ENCODE results near the gene BTBD1.
A peak's percentile ranks its signal among the peaks of the same experiment; 100 is the strongest.

Gene BTBD1

DNA sequence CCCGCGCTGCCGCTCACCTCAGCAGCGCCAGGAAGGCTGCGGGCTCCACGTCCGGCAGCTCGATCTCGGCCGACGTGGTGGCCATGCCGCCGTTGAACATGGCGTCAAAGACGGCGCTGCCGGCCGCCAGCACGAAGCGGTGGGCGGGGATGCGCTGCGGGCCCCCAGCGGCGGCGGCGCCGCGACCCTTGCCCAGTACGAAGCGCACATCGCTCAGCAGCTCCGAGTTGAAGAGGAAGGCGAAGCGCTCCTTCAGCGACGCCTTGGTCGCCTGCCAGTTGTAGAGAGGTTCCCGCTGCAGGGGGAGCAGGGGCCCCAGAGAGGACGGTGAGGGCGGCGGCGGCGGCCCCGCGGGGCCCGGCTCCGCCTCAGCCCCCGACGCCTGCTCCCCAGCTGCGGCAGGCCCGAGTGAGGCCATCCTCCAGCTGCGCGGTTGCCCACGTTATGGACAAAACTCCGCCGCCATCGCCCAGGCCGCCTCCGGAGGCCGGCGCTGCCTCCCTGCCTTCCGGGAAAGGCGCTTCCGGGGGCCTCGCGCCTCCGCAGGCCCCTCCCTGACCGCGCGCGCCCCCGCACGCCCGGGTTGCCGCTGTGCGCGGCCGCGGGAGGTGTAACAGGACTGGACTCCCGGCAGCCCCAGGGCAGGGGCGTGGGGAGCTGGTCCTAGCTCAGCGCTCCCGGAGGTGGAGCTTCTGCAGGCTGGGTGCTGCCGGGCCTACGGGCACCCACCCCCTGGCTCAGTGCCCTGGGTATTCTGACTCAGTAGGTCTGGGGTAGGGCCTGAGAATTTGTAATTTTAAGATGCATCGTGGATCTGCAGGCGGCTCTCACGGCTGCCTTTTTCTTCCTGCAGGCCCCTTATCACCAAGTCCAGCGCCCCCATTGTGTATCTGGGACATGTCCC is at the start of gene BTBD1:
BTBD1 (minus strand) TSS at position 519 of the 904 bp plus-strand sequence; CDS start at position 418, 101 bp downstream.
- peak; percentile 77 for DNase-seq (ENCODE audit: low read depth)

DNA sequence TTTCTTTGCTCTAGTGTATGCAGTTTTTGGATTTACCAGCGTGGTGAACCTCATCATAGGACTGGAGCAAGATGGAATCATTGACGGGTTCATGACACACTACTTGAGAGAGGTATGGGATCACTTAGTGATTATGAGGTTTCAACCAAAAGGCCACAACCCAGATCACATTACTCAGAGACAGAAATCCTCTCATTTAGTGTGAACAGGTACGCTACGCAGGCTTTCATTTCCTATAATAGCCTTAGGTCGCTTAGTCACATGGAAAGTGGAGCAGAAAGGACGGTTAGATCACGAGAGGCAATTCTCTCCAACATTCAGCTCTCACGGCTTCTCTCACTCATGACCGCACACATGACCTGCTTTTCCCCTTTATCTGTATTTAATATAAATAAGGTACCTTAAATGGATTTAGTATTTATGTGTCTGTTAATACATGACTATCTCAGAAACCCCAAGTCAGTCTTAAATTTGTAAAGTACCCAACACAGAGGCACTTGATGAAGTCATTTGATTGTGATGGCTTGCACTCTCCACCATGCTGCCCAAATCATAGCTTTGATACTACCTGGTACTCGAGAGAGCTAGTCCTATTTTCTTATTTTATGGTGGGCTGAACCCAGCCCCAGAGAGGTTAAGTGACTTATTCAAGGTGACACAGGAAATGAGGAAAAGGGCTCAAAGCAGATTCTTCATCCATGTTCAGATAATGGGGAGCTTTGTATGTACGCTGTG is 48.9 kb upstream of the BTBD1 start:
- DNase-seq (ENCODE audit: low read depth), result no peak

DNA sequence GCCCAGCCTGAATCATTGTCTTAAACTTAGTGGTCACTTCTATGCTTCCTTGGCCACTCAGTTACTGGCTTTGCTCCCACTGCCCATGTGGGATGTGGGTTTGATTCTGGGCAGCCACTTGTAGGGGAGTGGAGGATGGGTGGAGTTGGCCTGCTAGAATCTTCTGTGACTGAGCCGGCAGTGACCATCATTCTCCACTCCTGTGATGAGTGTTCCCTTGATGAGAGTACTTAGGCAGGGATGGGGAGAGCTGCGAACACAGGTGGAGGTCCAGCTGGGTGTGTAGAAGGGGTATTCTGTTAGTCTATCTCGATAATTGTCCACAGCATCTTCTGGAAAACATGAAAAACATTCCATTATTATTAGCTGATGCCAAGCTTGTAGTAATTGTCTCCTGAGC is 48.4 kb upstream of the BTBD1 start:
- no peak for DNase-seq (ENCODE audit: low read depth)

- no peak for DNase-seq (ENCODE audit: low read depth)
These were observed 47.8 kb upstream of the BTBD1 start for GRCh38 chr15:83114856-83115255.

DNA sequence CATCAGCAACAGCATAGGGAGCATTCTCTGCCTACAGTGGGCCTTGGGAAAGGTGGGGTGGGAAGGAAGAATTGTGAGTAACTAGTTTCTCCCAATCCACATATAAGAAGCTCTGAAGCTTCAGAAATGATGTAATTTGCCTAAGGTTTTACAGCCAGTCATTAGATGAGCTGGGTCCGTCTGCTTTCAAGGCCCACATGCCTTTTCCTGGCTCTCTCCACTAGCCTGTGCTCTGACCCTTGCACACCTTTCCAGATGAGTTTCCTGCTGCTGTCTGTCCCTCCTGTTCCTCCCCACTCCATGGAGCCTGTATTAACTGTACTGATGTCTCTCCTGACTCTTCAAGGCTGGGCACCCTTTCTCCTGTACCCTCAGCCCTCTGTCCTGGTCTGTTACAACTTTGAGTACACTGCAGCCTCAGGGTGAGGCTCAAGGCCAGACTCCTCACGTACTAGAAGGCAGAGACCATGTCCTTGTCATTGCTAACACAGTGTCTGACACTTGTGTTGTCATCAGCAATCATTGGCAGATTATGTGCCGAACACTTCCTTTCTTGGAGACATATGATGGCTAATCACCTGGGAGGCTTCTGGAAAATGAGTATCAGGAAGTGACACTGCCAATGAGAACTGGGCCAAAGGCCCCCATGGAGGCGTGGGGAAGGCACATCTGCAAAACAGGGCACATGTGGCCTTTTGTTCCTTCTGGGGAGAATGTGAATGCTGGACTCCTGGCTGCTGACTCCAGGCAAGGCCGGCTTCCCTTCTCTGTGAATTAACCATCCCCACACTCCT is 47.0 kb upstream of the BTBD1 start:
- no peak for DNase-seq (ENCODE audit: low read depth)

- DNase-seq (ENCODE audit: low read depth), result no peak
These were observed 45.9 kb upstream of the BTBD1 start for GRCh38 chr15:83112956-83113299.

- no peak for DNase-seq (ENCODE audit: low read depth)
These were observed 45.3 kb upstream of the BTBD1 start for GRCh38 chr15:83112233-83112955.

DNA sequence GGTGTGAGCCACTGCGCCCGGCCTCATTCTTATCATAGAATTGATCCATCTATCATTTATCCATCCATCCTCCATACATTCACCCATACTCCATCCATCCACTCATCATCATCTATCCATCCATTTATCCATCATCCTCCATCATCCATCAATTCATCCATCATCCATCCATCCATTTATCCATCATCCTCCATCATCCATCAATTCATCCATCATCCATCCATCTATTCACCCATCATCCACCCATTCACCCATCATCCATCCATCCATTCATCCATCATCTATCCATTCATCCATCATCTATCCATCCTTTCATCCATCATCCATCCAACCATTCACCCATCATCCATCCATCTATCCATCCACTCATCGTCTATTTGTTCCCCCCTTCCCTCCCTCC is 44.1 kb upstream of the BTBD1 start:
- no peak for DNase-seq (ENCODE audit: low read depth)

DNA sequence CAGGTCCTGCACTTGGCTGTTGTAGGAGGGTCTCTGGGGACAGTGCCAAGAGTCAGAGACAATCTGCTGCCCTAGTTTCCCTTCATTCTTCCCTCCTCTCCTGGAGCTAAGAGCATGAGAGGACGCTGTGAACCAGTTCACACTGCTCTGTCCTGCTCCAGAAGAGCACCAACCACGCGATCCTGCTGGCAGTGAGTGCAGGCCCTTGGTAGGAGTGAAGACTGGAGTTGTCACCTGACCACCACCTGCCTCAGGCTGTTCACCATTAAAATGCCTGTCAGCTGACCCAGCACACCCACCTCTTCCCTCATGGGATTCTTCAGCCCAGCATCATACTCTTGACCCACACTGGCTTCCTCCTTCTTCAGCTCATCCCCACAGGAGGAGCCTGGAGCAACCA is 43.3 kb upstream of the BTBD1 start:
- no peak for DNase-seq (ENCODE audit: low read depth)

DNA sequence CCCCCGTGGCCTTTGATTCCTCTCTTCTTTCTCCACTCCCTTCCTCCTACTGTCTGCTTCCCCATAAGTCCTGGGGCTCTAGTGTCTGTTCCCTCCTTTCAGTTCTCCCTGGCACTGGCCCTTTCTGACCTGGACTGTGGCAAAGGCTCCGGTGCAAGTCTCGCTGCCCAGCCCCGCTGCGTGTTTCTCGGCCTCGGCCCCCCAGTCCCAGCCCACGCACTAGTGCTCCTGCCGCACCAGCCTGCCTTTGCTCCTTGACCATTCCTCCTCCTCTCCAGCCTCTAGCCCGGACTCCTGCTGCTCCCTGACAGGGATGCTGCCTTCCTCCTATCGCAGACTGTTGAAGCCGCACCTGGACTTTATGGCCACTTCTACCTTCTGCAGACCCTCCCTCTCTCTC is 42.5 kb upstream of the BTBD1 start:
- DNase-seq (ENCODE audit: low read depth), result no peak

DNA sequence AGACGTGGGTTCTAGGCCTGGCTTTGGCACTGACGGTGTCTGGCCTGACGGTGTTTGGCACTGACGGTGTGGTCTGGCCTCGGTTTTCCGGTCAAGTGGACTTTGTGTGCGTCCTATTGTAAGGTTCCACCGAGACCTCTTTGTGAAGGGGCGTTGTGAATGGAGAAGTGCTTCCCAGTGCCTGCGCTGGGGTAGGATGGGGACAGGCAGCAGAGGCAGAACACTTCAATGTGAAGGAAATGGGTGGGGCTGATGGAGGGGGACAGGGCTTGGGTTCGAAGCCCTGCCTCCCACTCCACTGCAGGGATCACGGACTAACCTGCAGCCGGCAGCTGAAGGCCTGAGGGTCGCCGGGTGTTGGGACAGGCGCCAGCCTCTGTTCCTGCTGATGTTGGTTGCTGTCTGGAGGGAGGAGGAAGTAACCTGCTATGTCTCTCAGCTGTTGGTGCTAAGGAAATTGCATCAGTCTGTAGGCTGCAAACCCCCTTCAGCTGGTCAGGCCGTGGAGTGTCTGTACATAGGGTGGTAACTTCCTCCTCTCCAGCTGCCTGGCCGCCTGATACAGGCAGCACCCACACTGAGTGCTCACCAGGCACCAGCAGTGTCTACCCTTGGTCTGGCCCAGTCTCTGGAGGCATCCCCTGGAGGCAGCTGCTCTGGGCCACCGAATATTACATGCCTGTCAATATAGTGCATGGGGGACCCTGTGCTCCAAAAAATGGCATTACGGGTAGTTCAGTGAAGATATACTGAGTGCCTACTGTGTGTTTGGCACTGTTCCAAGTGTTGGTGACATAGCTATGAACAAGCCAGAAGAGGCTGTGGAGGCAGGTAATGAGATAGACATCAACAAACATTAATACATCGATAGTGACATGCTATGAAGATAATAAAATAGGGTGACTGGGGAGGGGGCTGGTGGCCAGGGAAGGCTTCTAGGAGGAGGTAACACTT is 41.5 kb upstream of the BTBD1 start:
- no peak for DNase-seq (ENCODE audit: low read depth)

DNA sequence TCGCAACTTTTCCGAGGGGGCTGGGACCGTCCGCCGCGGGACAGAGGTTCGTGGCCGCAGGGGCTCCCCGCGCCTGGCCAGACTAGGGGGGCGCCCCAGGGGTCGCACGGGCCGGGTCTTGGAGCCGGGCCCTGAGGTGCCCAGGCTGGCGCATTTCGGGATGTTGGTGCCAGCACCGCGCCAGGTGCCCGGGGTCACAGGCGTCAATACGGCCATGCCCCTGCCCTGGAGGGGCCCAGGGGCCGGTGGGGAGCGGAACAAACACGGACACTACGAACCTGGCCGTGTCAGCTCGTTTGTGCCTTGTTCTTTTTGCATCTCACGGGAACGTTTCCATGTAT is 40.8 kb upstream of the BTBD1 start:
- no peak for DNase-seq (ENCODE audit: low read depth)

DNA sequence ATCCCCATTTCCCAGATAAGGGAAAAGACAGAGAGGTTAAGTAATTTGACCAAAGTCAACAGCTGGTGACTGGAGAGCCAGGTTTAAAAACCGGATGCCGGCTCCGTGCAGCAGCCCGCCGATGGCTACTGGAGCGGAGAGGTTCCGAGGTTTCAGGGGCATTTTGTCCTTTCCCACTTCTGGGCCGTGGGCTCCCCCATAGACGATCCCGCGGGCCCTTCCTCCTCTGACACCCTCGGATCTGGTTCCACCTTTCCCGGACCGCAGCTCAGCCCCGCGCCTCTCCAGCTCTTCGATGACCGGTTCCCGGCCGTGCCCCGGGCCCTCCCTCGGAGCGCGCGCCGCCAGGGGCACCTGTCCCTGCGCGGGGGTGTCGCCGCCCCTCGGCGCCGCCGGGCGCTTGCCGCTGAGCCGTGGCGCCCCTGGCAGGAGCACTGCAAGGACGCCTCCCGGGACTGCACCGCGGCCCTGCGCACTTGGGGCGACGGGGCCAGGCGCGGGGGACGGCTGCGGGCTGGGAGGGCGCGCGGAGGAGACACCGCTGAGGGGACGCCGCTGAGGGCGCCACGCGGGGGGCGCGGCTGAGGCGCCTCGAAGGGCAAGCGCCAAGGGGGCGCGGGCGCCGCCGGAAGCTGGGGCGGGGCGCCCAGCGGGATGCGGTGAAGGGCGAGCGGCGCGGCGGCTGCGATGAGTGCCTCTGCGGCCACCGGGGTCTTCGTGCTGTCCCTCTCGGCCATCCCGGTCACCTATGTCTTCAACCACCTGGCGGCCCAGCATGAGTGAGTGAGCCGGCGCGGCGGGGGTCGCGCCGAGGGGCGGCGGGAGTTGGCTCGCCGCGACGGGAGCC is 40.2 kb upstream of the BTBD1 start, which contains the start of gene TM6SF1:
TM6SF1 (plus strand) TSS at position 652 of the 847 bp plus-strand sequence; CDS start at position 688, 36 bp downstream.
- no peak for DNase-seq (ENCODE audit: low read depth)

DNA sequence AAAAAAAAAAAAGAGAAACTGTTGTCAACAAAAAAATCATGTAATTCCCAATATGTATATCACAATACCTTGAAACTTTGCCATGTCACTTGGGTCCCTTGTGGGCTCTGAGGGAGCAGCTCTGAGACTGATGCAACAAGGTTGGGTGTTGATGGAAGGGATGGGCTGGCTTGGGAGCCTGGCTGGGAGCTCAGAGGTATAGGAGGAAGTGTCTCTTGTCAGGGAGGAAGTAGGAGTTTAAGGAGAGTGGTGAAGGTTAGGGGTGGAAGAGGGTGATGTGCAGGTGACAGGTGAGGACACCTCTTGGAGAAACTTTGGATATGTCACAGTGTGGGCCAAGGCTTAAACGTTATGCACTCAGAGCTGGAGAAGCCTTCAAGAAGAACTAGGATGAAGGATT is 38.4 kb upstream of the BTBD1 start:
- DNase-seq (ENCODE audit: low read depth), result no peak

- DNase-seq (ENCODE audit: low read depth), result no peak
These were observed 37.1 kb upstream of the BTBD1 start for GRCh38 chr15:83104141-83104540.

DNA sequence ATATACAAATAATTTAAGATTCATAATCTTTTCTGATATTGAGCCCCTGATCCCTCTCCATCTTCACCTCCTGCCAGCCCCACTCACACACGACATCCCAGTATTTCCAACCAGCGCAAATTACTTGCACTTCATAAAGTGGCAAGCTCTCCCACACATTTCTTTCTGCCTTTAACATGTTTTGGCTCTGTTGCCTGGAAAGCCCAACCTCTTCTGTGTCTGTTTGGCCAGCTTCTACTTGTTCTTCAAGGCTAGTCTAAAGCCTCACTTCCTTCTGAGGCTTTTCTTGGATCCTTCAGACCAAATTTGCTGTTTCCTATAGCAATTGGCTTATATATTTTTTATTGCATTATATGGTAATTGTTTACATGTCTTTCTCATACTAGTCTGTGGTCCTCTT is 35.3 kb upstream of the BTBD1 start:
- no peak for DNase-seq (ENCODE audit: low read depth)

DNA sequence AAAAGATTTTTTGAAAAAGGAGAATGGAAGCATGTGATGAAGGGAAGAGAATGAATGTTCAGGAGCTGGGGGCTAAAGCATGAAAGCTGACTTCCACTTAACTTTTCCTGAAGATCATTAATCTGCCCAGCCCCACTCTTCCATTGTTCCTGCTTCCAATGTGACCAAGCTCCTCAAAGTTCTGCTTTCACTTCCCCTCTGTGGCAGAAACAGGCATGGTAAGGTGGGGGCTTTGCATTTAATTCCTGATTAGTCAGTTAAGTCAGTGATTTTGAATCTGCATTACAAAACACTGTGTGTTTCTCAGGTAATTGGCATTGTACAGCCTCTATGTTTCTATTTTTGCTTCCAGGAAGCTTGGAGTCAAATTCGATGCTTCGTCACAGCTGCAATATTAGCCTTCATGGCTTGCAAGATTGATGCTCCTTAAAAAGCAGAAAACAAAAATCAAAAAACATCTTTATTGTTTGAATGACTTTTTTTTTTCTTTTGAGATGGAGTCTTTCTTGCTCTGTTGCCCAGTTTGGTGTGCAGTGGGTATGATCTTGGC is 33.1 kb upstream of the BTBD1 start:
- no peak for DNase-seq (ENCODE audit: low read depth)

DNA sequence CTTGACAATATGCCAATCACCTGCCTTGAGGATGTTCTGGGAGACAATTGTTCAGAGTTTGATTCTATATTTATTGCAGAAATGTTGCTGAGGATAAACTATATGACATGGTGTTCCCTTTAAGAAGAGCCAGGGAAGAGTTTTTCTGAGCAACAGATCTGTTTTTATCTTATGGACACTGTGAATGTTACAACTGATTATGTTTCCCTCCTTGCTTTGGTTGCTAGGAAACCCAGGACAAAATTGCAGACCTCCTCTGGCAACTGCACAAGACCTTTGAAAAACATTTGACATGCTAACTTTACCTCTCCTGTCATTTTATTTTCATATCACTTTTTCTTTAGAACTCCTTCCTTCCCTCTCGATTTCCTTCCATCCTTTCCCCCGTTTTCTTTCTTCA is 32.2 kb upstream of the BTBD1 start:
- no peak for DNase-seq (ENCODE audit: low read depth)

- DNase-seq (ENCODE audit: low read depth), result no peak
These were observed 31.0 kb upstream of the BTBD1 start for GRCh38 chr15:83098079-83098478.

DNA sequence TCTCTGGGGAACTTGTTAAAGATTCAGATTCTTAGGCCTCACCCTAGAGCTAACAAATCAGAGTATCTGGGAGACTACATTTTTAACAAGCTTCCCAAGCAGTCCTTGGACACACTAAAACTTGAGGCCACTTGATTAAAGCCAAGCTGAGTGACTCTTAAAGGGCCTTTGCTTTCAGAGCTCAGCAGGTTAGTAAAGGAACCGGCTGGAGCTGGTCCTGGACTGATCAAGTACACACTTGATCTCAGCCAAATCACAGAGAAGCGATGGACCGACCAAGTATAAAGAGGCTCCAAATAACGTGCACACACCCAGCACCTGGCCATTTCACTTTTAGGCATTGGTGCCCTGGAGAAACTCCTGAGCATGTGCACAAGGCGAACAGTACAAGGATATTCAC is 27.5 kb upstream of the BTBD1 start:
- no peak for DNase-seq (ENCODE audit: low read depth)

Measured in activated T-helper 9 cell treated with anti-CD3 and anti-CD28 coated beads, Interleukin-2, amount 50 U/mL, for 16 hours (primary cell).